ENCODE measurements around the gene PRUNE2.

Gene PRUNE2

GRCh38 chr9:76897804-76898525 lies 7.9 kb downstream of the PRUNE2 start:
- no peak for DNase-seq

GRCh38 chr9:76896035-76896434 lies 9.9 kb downstream of the PRUNE2 start:
- DNase-seq = no peak

GRCh38 chr9:76895186-76895585 lies 10.7 kb downstream of the PRUNE2 start:
- DNase-seq = no peak

GRCh38 chr9:76894198-76894597 lies 11.7 kb downstream of the PRUNE2 start:
- no peak for DNase-seq

DNA sequence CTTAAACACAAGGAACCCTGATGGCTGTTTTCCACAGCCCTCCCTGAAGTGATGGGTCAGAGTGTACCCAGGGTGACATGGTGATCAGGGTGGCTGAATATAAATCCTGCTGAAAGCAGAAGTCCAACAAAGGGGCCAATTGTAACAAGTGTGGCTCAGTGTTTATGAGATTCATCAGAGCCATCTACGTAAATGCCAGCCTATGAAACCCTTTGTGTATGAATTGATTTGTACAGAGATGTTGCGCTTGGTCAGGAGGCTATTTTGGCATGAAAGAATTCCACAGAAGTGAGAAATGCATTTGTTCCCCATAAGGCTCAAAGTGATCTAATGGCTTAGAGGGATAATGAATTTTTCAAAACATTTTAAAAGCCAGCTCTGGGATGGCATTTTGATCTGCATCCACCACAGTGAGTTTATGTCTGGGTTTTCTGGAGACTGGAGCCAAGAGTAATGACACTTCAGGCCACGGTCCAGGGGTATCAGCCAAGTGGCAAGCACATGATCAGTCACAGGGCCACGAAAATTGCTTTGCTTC lies 12.4 kb downstream of the PRUNE2 start:
- no peak for DNase-seq

GRCh38 chr9:76891874-76892273 lies 14.0 kb downstream of the PRUNE2 start:
- DNase-seq = no peak

- DNase-seq = no peak
Measured at GRCh38 chr9:76891279-76891678, 14.6 kb downstream of the PRUNE2 start.

GRCh38 chr9:76887951-76888350 lies 18.0 kb downstream of the PRUNE2 start:
- no peak for DNase-seq

- no peak for DNase-seq
Measured at GRCh38 chr9:76887003-76887821, 18.7 kb downstream of the PRUNE2 start.

DNA sequence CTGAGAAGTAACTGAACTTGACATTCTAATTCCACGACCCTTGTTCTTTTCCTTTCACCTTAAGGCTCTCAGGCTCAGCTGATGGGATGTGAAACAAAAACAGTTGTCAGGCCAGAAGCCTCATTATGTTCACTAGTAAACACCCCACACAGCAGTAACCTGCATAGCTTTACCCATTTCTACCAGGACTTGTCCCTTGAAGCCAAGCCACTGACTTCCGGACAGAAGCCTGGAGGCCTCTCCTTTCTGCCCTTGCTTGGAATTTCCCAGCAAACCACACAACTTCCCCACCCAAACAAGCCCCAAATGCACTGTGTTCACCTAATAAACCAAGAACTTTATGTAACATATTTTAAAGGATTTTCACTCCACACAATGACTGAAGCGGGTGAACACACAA lies 19.6 kb downstream of the PRUNE2 start:
- DNase-seq = no peak

DNA sequence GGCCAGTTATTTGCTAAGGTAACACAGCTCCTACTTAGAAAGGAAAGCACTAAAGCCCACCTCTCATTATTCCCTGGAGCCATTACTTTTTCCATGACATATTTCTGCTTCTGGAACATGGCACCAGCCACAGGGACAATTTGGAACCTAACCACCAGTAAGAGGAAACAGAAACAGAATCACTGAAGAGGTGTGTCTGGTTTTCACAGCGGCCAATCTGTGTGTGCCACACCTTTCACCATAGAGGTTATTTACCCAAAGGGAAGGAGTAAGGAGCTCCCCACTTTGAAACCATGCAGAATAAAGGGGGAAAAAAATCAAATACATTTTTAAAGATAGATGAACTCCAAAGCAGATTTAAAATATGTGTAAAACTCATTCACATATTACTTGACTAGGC lies 21.1 kb downstream of the PRUNE2 start:
- DNase-seq = no peak

- no peak for DNase-seq
Measured at GRCh38 chr9:76883341-76883855, 22.5 kb downstream of the PRUNE2 start.

DNA sequence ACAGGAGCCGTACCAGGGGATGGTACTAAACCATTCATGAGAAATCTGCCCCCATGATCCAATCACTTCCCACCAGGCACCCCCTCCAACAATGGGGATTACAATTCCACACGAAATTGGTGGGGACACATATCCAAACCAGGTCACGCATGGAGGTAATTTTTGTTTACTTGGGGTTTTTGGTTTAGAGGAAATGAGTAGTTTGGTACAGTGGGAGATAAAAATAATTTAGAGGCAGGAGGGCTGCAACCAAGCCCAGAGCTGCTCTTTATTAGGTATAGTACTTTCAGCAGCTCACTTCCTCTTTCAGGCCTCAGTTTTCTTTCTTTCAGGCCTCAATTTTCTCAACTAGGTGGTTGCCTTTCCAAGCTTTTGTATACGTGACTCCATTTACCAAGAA lies 23.2 kb downstream of the PRUNE2 start:
- no peak for DNase-seq

DNA sequence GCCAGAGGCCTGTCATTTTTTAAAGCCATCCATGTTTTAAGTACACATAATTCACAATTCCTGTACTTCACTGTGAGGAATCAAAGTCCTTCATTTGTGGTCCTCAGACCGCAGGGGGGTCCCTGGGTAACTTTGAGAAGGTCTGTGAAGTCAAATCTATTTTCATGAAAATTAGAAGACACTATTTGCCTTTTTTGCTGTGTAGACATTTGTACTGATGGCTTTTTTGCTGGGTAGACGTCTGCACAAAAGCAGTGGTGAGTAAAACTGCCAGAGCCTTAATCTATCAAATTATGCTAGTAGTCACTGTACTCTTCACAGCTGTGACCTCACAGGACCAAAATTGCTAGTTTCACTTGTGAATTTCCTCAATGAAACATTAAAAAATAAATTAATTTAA lies 25.7 kb downstream of the PRUNE2 start:
- DNase-seq = no peak

DNA sequence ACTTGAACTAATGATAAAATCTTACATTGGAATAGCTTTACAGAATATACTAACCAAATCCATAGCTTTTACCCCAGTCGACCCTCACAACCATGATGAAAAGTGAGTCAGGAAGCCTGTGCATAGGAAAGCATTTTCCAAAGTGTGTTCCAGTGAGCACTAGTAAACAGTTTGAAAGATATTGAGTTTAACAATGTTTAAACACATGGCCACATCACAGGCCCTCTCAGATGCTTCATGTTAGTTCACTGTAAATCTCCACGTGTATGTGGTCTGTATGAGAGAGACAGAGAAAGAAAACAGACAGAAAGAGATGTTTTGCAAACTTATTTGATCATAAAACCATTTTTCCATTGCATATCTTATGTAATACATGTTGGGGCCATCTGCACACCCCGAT lies 27.0 kb downstream of the PRUNE2 start:
- DNase-seq = no peak

DNA sequence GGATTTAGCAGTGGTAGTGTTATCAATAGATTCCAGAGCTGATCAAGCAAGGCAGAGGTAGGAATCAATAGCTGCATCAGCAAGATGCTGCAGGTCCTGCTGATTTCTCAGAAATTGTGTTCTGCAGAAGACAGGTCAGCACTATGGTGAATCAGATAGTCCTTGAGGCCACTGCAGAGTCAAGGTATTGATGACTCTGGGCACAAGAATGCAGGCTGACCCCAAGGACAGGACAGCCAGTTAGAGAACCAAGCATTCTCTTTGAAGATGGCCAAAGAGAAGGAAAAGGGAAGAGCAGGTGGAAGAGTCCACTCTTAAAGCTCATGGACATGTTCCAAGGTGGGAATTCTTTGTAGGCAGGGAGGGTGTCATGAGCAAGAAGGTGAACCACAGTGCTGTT lies 28.0 kb downstream of the PRUNE2 start:
- no peak for DNase-seq

GRCh38 chr9:76876098-76876497 lies 29.8 kb downstream of the PRUNE2 start:
- DNase-seq = no peak

DNA sequence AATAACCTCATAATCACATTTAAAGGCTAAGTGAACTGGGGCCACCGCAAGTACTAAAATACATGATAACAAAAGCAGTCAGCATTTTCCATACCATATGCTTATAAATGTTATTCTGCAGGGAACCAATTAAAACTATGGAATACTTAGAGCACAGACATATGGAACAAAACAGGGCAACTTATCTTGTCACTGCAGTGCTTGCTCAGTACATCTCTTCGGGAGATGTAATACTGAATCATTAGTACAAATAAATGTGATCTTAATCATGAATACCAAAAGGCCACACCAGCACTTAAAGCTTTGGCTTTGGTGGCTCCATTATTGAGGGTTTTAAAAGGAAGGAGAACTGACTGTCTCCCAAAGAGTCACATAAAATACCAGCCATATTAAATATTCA lies 32.1 kb downstream of the PRUNE2 start:
- DNase-seq = no peak

GRCh38 chr9:76873056-76873792 lies 32.7 kb downstream of the PRUNE2 start:
- no peak for DNase-seq

- no peak for DNase-seq
Measured at GRCh38 chr9:76868897-76869296, 37.0 kb downstream of the PRUNE2 start.

DNA sequence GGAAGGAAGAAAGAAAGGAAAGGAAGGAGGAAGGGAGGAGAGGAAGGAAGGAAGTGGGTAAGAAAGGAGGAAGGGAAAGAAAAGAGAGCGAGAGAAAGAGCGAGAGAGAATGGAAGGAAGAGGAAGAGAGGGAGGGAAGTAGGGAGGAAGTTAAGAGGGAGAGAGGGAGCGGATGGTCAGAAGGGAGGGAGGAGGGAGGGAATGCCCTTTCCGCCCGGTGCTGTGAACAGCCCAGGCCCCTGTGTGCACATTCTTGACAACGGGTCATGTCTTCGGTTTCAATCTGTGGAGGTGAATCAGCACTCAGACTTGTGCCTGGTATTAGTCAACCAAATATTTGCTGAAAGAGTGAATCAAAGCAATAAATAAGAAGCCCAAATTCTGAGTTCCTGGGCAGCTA lies 39.2 kb downstream of the PRUNE2 start:
- no peak for DNase-seq

- no peak for DNase-seq
Measured at GRCh38 chr9:76863832-76864231, 42.1 kb downstream of the PRUNE2 start.

DNA sequence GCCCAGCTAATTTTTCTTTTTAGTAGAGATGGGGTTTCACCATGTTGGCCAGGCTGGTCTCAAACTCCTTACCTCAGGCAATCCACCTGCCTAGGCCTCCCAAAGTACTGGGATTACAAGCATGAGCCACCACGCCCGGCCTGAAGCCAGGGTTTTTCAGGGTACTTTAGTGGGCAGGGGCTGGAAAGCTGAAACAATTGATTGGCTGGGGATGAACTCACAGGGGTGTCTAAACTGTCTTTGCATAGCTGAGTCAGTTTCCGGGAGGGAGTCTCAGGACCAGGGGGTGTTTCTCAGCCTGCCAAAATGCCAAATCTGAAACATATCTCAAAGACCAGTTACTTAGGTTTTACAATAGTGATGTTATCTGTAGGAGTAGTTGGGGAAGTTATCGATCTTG lies 46.1 kb downstream of the PRUNE2 start:
- DNase-seq = no peak
